HL-60/S4 treated with retinoic acid at 250 ng/mL for 4 days and 3 days (cell line): Measurements from ENCODE around the gene ACTG2.
"Not testable (repeated sequence)": the region's sequence is repeated elsewhere in the genome, so short reads cannot be mapped to it uniquely, and the experiment has no call there.

Experiments
- in situ Hi-C: fragments of 300-500 bp; cut with MboI; formaldehyde crosslinking; loops from 2 replicates; pipeline ENCODE4 v1.7.0; 2022; ENCODE audit warnings: low sequenced_read_pairs

The ACTG2 gene

GRCh38 chr2:73891276-73891901 is 1.4 kb upstream of the ACTG2 start:
- in situ Hi-C loops, result no loop called here

DNA sequence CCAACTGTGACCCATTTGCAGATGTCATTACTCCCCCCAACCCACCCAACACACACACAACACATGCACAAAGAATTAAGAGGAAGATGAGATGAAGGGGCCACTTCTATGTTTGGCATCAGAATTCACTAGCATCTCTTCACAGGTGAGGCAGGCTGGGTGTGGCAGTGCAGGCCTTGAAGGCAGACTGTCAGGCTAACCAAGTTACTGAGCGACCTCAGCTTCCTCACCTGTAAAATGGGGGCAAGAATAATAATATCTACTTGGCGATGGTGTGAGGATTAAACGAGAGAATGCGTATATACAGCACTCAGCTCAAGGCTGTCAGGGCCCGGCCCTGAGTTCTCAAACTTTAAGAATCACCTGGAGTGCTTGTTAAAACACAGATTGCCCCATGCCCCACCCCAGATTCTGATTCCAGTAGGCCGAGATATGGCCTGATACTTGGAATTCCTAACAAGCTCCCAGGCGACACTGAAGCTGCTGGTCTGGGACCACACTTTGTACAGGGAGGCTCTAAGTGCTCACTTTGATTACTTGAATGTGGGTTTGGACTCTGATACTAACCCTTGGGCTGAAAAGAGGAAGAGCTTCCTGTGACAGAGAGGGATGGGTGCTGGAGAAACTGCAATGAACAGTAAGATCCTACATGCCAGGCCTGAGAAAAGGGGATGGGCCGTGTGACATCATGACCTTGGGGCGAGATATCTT is 1.1 kb downstream of the ACTG2 start:
- in situ Hi-C loops, result no loop called here

- in situ Hi-C loops, result no loop called here
Observed at GRCh38 chr2:73894475-73894850, 1.7 kb downstream of the ACTG2 start.

DNA sequence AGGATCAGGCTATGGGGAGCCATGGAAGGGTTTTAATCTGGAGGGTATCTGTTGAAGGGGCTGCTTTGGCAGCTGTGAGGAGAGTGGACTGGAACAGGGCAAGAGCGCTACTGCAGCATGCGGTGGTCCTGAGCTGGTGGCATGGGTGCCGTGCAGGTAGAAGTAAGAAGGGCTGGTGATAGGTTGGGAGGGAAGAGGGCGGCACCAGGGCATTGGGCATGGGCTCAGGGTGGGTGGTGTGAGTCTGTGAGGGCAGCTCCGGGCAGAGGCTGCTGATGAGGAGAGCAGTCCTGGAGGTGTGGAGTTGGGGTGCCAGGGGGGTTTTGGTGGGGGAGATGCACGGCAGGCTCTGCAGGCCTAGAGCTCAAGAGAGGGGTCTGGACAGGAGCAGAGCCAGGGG is 2.1 kb downstream of the ACTG2 start:
- in situ Hi-C loops, result no loop called here

DNA sequence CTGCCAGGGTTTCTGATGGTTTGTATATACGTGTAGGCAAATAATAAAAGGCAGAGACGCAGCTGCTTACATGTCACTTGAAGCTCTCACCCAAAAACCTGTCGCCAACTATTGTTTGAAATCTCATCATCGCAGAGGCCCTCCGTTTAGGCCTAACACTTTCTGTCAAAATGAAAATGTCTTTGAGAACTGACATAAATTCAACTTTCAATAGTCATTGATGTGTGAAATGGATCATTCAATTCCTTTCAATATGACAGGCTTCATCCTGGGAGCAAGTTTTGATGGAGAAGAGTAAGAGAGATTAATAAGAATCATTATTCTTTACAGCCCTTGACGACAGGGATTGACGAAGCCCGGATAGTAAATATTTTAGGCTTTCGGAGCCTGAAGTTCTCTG is 2.7 kb downstream of the ACTG2 start:
- in situ Hi-C loops, result no loop called here

DNA sequence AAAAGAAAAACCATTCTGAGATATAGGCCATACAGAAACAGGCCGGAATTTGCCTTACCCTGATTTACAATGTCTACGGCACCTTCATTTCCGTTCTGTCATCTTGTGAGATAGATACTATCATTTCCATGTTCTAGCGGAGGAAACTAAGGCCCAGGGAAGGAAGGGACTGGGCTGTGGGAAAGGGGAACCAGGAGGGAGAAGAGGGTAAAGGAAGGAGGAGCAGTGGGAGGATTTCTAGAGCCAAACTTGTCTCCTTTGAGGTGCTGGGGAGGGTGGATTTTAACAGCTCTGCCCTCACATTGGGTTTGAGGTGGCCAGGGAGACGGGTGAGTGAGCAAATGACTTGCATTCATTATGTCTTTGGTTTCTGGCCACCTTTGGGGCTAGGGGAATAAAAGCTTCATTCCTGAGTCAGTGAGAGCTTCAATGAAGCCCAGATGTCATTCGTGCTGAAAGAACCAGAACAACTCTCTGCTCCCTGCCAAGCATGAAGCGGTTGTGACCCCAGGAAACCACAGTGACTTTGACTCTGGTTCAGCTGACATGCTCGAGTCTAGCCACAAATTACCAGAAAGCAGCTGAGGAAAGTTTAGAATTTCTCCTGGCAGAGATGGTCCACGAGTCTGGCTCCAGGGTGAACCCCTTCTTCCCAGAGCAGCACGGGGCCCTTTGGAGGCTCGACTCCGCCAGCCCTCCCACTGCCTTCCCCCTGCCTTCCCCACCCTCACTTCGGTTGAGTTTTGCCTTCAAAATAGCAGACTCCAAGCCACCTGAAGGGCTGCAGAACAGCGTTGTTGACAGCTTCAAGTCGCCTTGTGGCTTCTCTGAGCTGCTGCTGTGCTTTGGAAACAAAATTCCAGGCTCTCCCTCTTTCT is 3.8 kb downstream of the ACTG2 start:
- in situ Hi-C loops, result no loop called here

- in situ Hi-C loops, result no loop called here
Observed at GRCh38 chr2:73897240-73897583, 4.4 kb downstream of the ACTG2 start.

- in situ Hi-C loops, result no loop called here
Observed at GRCh38 chr2:73897934-73898333, 5.1 kb downstream of the ACTG2 start.

DNA sequence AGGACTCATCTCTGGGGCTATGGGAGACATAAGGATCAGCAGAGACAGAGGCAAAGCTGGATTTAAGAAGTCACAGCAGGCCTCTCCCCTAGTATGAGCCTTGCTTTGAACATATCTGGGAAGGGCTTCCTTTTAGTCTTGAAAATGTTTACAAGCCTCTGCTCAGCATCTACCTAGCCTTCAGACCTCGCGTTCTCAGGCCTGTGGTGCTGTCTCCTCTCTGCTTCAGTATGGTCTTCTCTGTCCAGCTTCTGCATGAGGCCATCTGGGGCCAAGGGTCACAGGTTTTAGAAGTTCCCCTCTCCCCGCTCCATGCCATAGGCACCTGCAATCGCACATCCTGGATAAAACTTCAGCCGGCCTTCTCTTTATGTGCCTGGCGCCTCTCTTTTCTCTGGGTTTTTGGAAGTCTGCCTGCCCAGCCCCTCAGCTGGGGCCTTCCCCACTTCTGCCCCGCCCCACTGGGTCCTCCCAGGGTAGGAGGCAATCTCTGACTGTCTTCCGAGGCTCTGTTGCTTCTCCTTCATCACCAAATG is 7.1 kb downstream of the ACTG2 start:
- in situ Hi-C loops, result no loop called here

GRCh38 chr2:73901143-73901542 is 8.3 kb downstream of the ACTG2 start:
- in situ Hi-C loops, result no loop called here

DNA sequence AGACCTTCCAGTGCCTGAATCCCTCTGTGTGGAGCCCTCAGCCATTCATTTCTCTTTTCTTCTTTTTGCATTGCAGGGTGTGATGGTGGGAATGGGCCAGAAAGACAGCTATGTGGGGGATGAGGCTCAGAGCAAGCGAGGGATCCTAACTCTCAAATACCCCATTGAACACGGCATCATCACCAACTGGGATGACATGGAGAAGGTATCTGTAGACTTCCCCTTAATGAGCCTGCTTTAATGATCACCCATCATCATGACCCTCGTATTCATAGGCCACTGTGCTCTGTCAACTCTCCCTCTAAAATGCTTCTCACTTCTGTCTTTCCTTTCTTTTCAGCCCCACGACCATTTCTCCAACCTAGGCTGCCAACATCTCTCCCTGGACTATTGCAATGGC is 9.5 kb downstream of the ACTG2 start:
- in situ Hi-C loops, result no loop called here

GRCh38 chr2:73903313-73903712 is 10.5 kb downstream of the ACTG2 start:
- in situ Hi-C loops, result no loop called here

DNA sequence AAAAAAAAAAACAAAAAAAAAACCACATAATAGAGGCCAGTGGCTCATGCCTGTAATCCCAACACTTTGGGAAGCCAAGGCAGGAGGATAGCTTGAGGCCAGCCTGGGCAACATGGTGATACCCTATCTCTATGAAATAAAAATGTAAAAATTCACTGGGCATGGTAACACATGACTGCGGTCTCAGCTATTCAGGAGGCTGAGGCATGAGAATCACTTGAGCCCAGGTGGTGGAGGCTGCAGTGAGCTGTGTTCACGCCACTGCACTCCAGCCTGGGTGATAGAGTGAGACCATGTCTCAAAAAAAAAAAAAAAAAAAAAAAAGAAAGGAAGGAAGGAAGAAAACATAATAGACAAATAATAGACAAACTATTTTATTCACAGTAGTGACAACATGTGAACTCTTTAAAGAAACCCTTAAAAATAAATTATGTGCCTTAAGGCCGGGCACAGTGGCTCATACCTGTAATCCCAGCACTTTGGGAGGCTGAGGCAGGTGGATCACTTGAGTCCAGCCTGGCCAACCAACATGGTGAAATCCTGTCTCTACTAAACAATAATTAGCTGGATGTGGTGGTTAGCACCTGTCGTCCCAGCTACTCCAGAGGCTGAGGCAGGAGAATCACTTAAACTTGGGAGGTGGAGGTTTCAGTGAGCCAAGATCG is 11.3 kb downstream of the ACTG2 start:
- in situ Hi-C loops, result not testable (repeated sequence)

- in situ Hi-C loops, result no loop called here
Observed at GRCh38 chr2:73904952-73905351, 12.1 kb downstream of the ACTG2 start.

GRCh38 chr2:73906847-73907505 is 14.2 kb downstream of the ACTG2 start:
- in situ Hi-C loops, result no loop called here

DNA sequence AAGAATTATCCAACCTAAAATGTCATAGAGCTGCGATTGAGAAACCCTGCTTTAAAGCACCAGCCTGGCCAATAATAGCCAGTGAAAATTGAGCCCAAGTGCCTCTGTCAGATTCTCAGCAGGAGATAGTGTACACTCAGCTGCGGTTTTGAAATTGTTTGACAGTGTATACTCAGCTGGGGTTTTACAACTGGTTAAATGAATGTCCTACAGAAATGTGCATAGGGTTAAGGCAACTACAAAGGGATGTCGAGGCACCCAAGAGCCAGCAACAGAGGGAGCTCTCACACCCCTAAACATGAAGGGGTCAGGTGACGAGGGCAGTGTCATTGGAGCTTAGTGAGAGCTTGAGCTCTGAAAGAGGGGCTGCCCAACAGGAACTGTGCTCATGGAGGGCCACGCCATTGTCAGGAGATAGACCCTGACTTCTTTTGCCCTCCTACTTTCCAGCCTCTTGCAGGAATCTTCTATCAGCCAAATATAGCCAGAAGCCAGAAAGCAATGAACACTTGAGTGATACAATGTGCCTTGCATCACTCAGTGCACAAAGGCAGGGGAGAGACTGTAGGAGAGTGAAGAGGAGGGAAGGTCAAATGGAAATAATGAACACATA is 15.1 kb downstream of the ACTG2 start:
- in situ Hi-C loops, result no loop called here

DNA sequence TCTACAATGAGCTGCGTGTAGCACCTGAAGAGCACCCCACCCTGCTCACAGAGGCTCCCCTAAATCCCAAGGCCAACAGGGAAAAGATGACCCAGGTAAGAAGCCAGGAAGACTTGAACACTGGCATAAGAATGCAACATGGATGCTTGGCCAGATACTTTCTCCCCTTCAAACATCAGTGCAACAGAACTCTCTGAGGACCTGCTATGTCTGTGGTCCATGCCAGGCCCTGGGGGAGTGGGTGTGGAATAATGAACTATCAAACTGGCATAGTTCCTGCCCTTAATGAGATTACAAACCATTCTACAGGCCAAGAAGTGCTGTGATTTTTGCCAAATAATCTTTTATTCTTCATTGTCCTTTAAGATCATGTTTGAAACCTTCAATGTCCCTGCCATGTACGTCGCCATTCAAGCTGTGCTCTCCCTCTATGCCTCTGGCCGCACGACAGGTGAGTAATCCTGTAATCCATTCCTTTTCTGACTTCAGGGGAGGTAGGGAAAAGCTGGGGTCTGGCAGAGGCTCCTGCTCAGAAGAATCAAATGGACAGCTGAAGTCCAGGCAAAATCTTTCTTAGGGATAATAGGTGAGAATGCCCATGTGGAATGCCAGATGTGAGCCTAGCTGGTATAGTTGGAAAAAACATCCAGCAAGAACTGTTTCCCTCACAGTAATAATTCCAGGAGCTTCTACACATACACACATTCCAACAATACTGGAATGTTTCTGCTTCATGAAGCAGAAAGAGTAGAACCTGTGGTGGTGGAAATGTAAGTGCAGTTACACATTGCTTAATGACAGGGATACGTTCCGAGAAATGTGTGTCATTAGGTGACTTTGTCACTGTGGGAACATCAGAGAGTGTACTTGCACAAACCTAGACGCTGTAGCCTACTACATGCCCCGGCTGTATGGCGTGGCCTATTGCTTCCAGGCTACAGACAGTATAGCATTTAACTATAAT is 16.2 kb downstream of the ACTG2 start:
- in situ Hi-C loops, result no loop called here

DNA sequence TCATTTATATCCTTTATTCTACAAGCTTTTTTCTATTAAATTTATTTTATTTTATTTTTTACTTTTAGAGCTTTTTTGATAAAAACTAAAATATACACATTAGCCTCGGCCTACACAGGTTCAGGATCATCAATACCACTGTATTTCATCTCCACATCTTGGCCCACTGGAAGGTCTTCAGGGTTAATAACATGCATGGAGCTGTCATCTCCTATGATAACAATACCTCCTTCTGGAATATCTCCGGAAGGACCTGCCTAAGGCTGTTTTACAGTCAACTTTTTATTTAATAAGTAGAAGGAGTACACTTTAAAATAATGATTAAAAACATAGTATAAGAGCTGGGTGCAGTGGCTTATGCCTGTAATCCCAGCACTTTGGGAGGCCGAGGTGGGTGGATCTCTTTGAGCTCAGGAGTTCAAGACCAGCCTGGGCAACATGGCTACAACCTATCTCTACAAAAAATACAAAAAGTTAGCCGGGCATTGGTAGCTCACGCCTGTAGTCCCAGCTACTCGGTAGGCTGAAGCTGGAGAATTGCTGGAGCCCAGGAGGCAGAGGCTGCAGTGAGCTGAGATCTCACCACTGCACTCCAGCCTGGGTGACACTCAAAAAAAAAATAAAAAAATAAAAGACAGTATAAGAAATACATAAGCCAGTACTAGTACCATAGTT is 18.2 kb downstream of the ACTG2 start:
- in situ Hi-C loops, result no loop called here
